Measurements from ENCODE around the gene SYNPO.
A peak's percentile ranks its signal among the peaks of the same experiment; 100 is the strongest.

Gene SYNPO

GRCh38 chr5:150618163-150618562 lies 22.3 kb upstream of the SYNPO start:
- H3K4me3 ChIP-seq (ENCODE audit: low read depth, low read length), result no peak overlapping the region
- TF ChIP-seq CTCF (conservative IDR thresholded peaks at IDR 0.05; ENCODE audit: low read depth, low read length), result no peak
- DNase-seq (ENCODE audit: low read depth), result no peak

GRCh38 chr5:150618588-150619281 lies 21.7 kb upstream of the SYNPO start:
- no peak for DNase-seq (ENCODE audit: low read depth)
- no peak for TF ChIP-seq CTCF (conservative IDR thresholded peaks at IDR 0.05; ENCODE audit: low read depth, low read length)
- H3K4me3 ChIP-seq (ENCODE audit: low read depth, low read length), result no peak overlapping the region

GRCh38 chr5:150619359-150620230 lies 20.9 kb upstream of the SYNPO start:
- no peak for DNase-seq (ENCODE audit: low read depth)
- no peak for TF ChIP-seq CTCF (conservative IDR thresholded peaks at IDR 0.05; ENCODE audit: low read depth, low read length)

GRCh38 chr5:150621301-150621700 lies 19.2 kb upstream of the SYNPO start:
- no peak overlapping the region for H3K4me3 ChIP-seq (ENCODE audit: low read depth, low read length)
- DNase-seq (ENCODE audit: low read depth), result no peak
- TF ChIP-seq CTCF (conservative IDR thresholded peaks at IDR 0.05; ENCODE audit: low read depth, low read length), result no peak

More at GRCh38 chr5:150619359-150620230, 20.9 kb upstream of the SYNPO start:
- no peak overlapping the region for H3K4me3 ChIP-seq (ENCODE audit: low read depth, low read length)

GRCh38 chr5:150622157-150622556 lies 18.3 kb upstream of the SYNPO start:
- TF ChIP-seq CTCF (conservative IDR thresholded peaks at IDR 0.05; ENCODE audit: low read depth, low read length), result no peak
- H3K4me3 ChIP-seq (ENCODE audit: low read depth, low read length), result no peak overlapping the region
- peak; percentile 62 for DNase-seq (ENCODE audit: low read depth)

GRCh38 chr5:150623152-150623877 lies 17.1 kb upstream of the SYNPO start:
- H3K4me3 ChIP-seq (ENCODE audit: low read depth, low read length), result no peak overlapping the region
- no peak for TF ChIP-seq CTCF (conservative IDR thresholded peaks at IDR 0.05; ENCODE audit: low read depth, low read length)
- DNase-seq (ENCODE audit: low read depth), result no peak
